ENCODE data around the gene SMIM13.

- TF ChIP-seq CTCF (IDR thresholded peaks at IDR 0.05; ENCODE audit: borderline replicate concordance, extremely low read depth, low read length, poor library complexity, severe bottlenecking) (no peak), EZH2 (IDR thresholded peaks at IDR 0.05; ENCODE audit: borderline replicate concordance, low read depth, low read length, severe bottlenecking) (no peak)
These were observed 15.1 kb downstream of the SMIM13 start for GRCh38 chr6:11108726-11109125.
